Measurements from ENCODE around the gene GRK1. TPM values are rescaled to one million over a fixed set of nuclear protein-coding genes. Genes with fewer than 3 reads are reported as not detected.

GRK1 gene
- total and polyA plus RNA-seq, 2 experiments from 2014 or later, result 0.17 TPM; not detected in 1

DNA sequence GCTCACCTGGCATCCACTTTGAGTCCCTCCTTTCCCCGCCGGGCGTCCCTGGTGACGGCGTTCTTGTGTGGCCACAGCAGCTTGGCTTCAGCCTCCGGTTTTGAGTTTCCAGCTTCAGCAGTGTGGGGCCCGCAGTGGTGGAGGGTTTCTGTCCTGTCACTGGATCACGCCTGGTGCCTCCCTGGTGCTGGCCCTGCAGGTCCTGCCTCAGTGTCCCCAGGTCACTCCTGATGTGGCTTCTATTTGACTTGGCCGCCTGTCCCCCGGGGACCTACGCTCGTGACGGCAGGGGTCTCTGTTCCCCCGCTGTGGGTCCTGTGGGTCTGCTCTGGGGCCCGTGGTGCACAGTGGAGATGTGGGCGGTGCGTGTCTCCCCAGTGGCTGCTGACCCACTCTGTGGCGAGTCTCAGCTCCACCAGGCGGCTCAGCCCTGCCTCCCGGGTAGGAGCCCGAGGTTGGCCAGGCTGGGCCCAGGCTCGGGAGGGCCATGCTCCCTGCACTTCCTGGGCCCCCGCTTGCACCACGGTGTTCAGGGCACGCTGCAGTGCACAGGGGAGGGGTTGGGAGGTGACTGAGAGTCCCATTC lies 10.9 kb upstream of the GRK1 start:
- H3K4me3 ChIP-seq, result no peak overlapping the region
- no peaks in the 10 kb centered on the region for H3K9me3 ChIP-seq (ENCODE audit: low read depth)
- TF ChIP-seq, protein P1, sequence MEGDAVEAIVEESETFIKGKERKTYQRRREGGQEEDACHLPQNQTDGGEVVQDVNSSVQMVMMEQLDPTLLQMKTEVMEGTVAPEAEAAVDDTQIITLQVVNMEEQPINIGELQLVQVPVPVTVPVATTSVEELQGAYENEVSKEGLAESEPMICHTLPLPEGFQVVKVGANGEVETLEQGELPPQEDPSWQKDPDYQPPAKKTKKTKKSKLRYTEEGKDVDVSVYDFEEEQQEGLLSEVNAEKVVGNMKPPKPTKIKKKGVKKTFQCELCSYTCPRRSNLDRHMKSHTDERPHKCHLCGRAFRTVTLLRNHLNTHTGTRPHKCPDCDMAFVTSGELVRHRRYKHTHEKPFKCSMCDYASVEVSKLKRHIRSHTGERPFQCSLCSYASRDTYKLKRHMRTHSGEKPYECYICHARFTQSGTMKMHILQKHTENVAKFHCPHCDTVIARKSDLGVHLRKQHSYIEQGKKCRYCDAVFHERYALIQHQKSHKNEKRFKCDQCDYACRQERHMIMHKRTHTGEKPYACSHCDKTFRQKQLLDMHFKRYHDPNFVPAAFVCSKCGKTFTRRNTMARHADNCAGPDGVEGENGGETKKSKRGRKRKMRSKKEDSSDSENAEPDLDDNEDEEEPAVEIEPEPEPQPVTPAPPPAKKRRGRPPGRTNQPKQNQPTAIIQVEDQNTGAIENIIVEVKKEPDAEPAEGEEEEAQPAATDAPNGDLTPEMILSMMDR (IDR thresholded peaks at IDR 0.05; ENCODE audit: poor library complexity), result no peak
- TF ChIP-seq EZH2 (IDR thresholded peaks at IDR 0.05; ENCODE audit: borderline replicate concordance) (no peak), EZH2phosphoT487 (IDR thresholded peaks at IDR 0.05; ENCODE audit: low read depth, severe bottlenecking, unreplicated experiment) (no peak)
- H3K27me3 ChIP-seq, result no peaks in the 10 kb centered on the region
- no peak overlapping the region for H3K4me2 ChIP-seq
- H3K79me2 ChIP-seq, result no peaks in the 10 kb centered on the region
- H3K36me3 ChIP-seq (replicated peaks; ENCODE audit: insufficient read depth, low read depth), result no peaks in the 10 kb centered on the region
- no peak overlapping the region for H3K27ac ChIP-seq
- H2AFZ ChIP-seq, result no peak overlapping the region
- no peak for DNase-seq (ENCODE audit: low spot score)
- no peaks in the 10 kb centered on the region for H3K4me1 ChIP-seq (ENCODE audit: insufficient read depth)
- H3K9me2 ChIP-seq (replicated peaks; ENCODE audit: insufficient read depth), result no peaks in the 10 kb centered on the region
- H4K20me1 ChIP-seq (ENCODE audit: insufficient read depth, poor library complexity, severe bottlenecking), result no peaks in the 10 kb centered on the region
- 95% methylated on average over 21 of the region's 25 CpGs for WGBS (ENCODE audit: low lambda C conversion rate, missing lambda C conversion rate)

DNA sequence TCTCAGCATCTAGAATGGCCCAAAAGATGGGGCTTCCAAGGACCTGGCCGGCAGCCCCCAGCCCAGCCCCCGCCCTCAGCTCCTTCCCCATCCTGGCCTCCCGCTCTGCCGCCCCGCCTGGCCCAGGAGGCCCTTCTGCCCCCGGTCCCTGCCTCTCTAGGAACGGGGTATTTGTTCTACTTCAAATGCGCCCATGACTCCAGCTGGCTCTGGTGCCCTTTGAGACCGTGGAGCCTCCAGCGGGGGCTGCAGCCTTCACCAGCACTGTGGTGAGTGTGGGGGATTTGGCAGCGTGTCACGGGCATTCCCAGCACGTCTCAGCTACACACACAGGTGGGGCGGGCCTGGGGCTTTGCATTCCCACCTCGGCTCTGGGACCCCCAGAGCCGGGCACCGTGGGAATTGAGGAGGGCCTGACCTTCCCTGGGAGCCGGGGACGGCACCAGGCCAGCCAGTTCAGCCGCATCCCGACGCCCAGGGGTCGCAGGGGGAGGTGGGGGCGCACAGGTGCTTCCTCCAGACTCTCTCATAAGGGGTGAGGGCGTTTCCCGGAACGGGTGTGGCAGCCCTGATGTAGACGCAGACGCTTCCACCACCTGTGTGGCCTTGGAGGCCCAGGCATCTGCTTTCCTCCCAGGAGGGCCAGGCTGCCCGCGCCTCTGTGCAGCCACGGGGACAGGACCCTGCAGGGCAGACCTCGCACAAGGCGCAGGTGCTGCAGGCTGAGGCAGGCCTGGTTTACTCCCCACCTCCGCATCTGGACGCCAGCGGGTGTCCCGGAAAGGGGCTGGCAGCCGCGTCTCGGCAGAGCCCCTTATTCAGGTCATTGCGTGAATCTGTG lies 10.0 kb upstream of the GRK1 start:
- H3K4me3 ChIP-seq, result no peak overlapping the region
- H3K27me3 ChIP-seq, result no peaks in the 10 kb centered on the region
- DNase-seq (ENCODE audit: low spot score), result no peak
- no peak overlapping the region for H3K4me2 ChIP-seq
- no peaks in the 10 kb centered on the region for H4K20me1 ChIP-seq (ENCODE audit: insufficient read depth, poor library complexity, severe bottlenecking)
- no peaks in the 10 kb centered on the region for H3K9me3 ChIP-seq (ENCODE audit: low read depth)
- H3K27ac ChIP-seq, result no peak overlapping the region
- H3K9me2 ChIP-seq (replicated peaks; ENCODE audit: insufficient read depth), result no peaks in the 10 kb centered on the region
- TF ChIP-seq, protein P1 (IDR thresholded peaks at IDR 0.05; ENCODE audit: poor library complexity), result no peak
- no peak for TF ChIP-seq EZH2 (IDR thresholded peaks at IDR 0.05; ENCODE audit: borderline replicate concordance)
- TF ChIP-seq EZH2phosphoT487 (IDR thresholded peaks at IDR 0.05; ENCODE audit: low read depth, severe bottlenecking, unreplicated experiment), result no peak
- H3K4me1 ChIP-seq (ENCODE audit: insufficient read depth), result no peaks in the 10 kb centered on the region
- H3K36me3 ChIP-seq (replicated peaks; ENCODE audit: insufficient read depth, low read depth), result no peaks in the 10 kb centered on the region
- WGBS (ENCODE audit: low lambda C conversion rate, missing lambda C conversion rate), result 94% methylated on average over 41 of the region's 42 CpGs
- no peaks in the 10 kb centered on the region for H3K79me2 ChIP-seq
- H2AFZ ChIP-seq, result no peak overlapping the region

DNA sequence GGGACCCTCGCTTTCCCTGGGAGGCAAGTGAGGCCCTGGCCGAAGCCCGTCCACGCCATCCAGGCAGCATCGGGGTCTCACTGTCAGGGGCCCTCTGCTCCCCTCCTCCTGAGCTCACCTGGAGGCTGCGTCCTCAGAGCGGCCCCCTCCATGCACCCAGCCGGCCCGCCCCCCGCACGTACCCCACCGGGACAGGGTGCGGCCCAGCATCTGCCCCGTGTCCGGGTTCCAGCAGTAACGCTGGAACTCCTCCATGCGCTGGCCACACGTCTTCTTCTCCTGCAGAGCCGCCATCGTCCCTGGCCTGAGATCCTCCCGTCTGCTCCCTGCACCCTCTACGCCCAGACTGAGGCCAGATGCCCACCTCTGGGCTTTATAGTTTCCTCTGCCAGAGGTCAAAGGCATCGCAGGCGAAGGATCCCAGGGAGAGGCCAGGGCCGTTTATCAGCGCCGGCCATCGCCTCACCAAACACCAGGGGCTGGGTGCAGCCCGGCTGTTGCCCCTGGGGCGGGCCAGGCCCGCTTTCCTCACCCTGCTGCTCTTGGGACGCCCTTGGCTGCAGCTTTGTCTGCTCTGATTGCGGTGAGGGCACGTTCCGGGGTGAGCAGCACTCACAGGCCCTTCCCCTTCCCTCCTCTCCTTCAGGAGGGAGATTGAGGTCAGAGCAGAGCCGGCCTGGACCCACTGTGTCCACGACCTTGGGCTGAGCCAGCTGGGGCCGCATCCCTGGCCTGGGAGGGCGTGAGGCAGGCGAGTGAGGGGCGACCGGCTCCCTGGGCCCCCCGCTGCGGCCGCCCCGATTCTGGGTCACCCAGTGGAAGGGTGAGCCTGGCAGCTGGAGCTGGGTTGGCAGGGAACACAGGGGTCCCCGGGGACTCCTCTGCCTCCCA lies 8.9 kb upstream of the GRK1 start, which contains the start of gene ATP4B:
Gene ATP4B, minus strand, starts transcription at position 348 of the 891 bp plus-strand sequence. Its CDS starts 54 bp downstream, at position 294.
- TF ChIP-seq EZH2 (IDR thresholded peaks at IDR 0.05; ENCODE audit: borderline replicate concordance) (no peak), EZH2phosphoT487 (IDR thresholded peaks at IDR 0.05; ENCODE audit: low read depth, severe bottlenecking, unreplicated experiment) (no peak)
- TF ChIP-seq, protein P1 (IDR thresholded peaks at IDR 0.05; ENCODE audit: poor library complexity), result no peak
- Histone ChIP-seq H2AFZ (no peak within 1 kb of the TSS), H3K36me3 (replicated peaks; ENCODE audit: insufficient read depth, low read depth) (no peaks in the 10 kb centered on the region), H3K9me2 (replicated peaks; ENCODE audit: insufficient read depth) (no peaks in the 10 kb centered on the region), H3K4me1 (ENCODE audit: insufficient read depth) (no peaks in the 10 kb centered on the region), H3K27me3 (no peaks in the 10 kb centered on the region), H3K27ac (no peak within 1 kb of the TSS), H4K20me1 (ENCODE audit: insufficient read depth, poor library complexity, severe bottlenecking) (no peaks in the 10 kb centered on the region), H3K4me3 (no peak within 1 kb of the TSS), H3K79me2 (no peaks in the 10 kb centered on the region), H3K9me3 (ENCODE audit: low read depth) (no peaks in the 10 kb centered on the region), H3K4me2 (no peak within 1 kb of the TSS)
- no peak for DNase-seq (ENCODE audit: low spot score)
- WGBS (ENCODE audit: low lambda C conversion rate, missing lambda C conversion rate), result 88% methylated on average over 37 of the region's 47 CpGs

Data from hepatocyte (in vitro differentiated cells).